KOPT-K1 (cell line): ENCODE measurements around the gene RDH13.
"Not testable (repeated sequence)": the region's sequence is repeated elsewhere in the genome, so short reads cannot be mapped to it uniquely, and the experiment has no call there.

ENCODE experiments used
- H3K27ac ChIP-seq: fragments of 200-600 bp; sonication (generic); 2 replicates; pipeline ENCODE4 v1.5.1; 2016; ENCODE audit warnings: antibody characterized with exemption, mild to moderate bottlenecking, low read depth, low read length; ENCODE audit not compliant: poor library complexity, severe bottlenecking
- H3K36me3 ChIP-seq: fragments of 200-600 bp; sonication (generic); 2 replicates; pipeline ENCODE4 v1.5.1; 2017; ENCODE audit warnings: antibody characterized with exemption, mild to moderate bottlenecking, low read length, moderate library complexity; ENCODE audit not compliant: insufficient read depth
- H3K9me3 ChIP-seq: fragments of 200-600 bp; sonication (generic); 2 replicates; pipeline ENCODE4 v1.5.1; 2017; ENCODE audit warnings: antibody characterized with exemption, low read length, mild to moderate bottlenecking; ENCODE audit not compliant: insufficient read depth, poor library complexity, severe bottlenecking

The RDH13 gene

GRCh38 chr19:55047951-55048350 lies 15.0 kb downstream of the RDH13 start:
- no peak overlapping the region for H3K27ac ChIP-seq
- H3K9me3 ChIP-seq, result no peaks in the 10 kb centered on the region
- H3K36me3 ChIP-seq, result peaks cover 89% of the 10 kb centered on the region

GRCh38 chr19:55046975-55047622 lies 15.8 kb downstream of the RDH13 start:
- Histone ChIP-seq H3K9me3 (no peaks in the 10 kb centered on the region), H3K36me3 (peaks cover 87% of the 10 kb centered on the region), H3K27ac (no peak overlapping the region)

- H3K36me3 ChIP-seq, result peaks cover 71% of the 10 kb centered on the region
- no peak overlapping the region for H3K27ac ChIP-seq
- H3K9me3 ChIP-seq, result no peaks in the 10 kb centered on the region
These were observed 17.9 kb downstream of the RDH13 start for GRCh38 chr19:55044771-55045716.

GRCh38 chr19:55044286-55044685 lies 18.7 kb downstream of the RDH13 start:
- H3K36me3 ChIP-seq, result peaks cover 65% of the 10 kb centered on the region
- H3K27ac ChIP-seq, result no peak overlapping the region
- no peaks in the 10 kb centered on the region for H3K9me3 ChIP-seq

GRCh38 chr19:55042688-55043087 lies 20.3 kb downstream of the RDH13 start:
- H3K9me3 ChIP-seq, result no peaks in the 10 kb centered on the region
- peak overlapping the region; percentile 28 for H3K27ac ChIP-seq
- H3K36me3 ChIP-seq, result peaks cover 49% of the 10 kb centered on the region

GRCh38 chr19:55042344-55042678 lies 20.6 kb downstream of the RDH13 start:
- peaks cover 45% of the 10 kb centered on the region for H3K36me3 ChIP-seq

GRCh38 chr19:55041627-55042343 lies 21.2 kb downstream of the RDH13 start:
- peak overlapping the region; percentile 28 for H3K27ac ChIP-seq
- no peaks in the 10 kb centered on the region for H3K9me3 ChIP-seq
- peaks cover 40% of the 10 kb centered on the region for H3K36me3 ChIP-seq

More at GRCh38 chr19:55042344-55042678, 20.6 kb downstream of the RDH13 start:
- Histone ChIP-seq H3K27ac (peak overlapping the region; percentile 28), H3K9me3 (no peaks in the 10 kb centered on the region)

- peaks cover 35% of the 10 kb centered on the region for H3K36me3 ChIP-seq
- H3K27ac ChIP-seq, result no peak overlapping the region
- H3K9me3 ChIP-seq, result no peaks in the 10 kb centered on the region
These were observed 21.7 kb downstream of the RDH13 start for GRCh38 chr19:55041244-55041626.

- not testable (repeated sequence) for H3K9me3 ChIP-seq, H3K27ac ChIP-seq
- H3K36me3 ChIP-seq, result peaks cover 31% of the 10 kb centered on the region
These were observed 22.3 kb downstream of the RDH13 start for GRCh38 chr19:55040654-55041053.

GRCh38 chr19:55037603-55038002 lies 25.3 kb downstream of the RDH13 start:
- not testable (repeated sequence) for H3K27ac ChIP-seq, H3K36me3 ChIP-seq, H3K9me3 ChIP-seq

- Histone ChIP-seq H3K27ac (no peak overlapping the region), H3K9me3 (no peaks in the 10 kb centered on the region)
These were observed 26.9 kb downstream of the RDH13 start for GRCh38 chr19:55036058-55036457.

GRCh38 chr19:55034751-55035150 lies 28.2 kb downstream of the RDH13 start:
- Histone ChIP-seq H3K36me3 (no peaks in the 10 kb centered on the region), H3K9me3 (no peaks in the 10 kb centered on the region), H3K27ac (no peak overlapping the region)

More at GRCh38 chr19:55036058-55036457, 26.9 kb downstream of the RDH13 start:
- H3K36me3 ChIP-seq, result peaks cover under 1% of the 10 kb centered on the region; the same call in 1 of the 2 replicates

GRCh38 chr19:55032976-55033643 lies 29.8 kb downstream of the RDH13 start:
- H3K27ac ChIP-seq, result not testable (repeated sequence)

GRCh38 chr19:55032170-55032800 lies 30.7 kb downstream of the RDH13 start:
- Histone ChIP-seq H3K27ac (no peak overlapping the region), H3K36me3 (no peaks in the 10 kb centered on the region), H3K9me3 (no peaks in the 10 kb centered on the region)

More at GRCh38 chr19:55032976-55033643, 29.8 kb downstream of the RDH13 start:
- not testable (repeated sequence) for H3K36me3 ChIP-seq, H3K9me3 ChIP-seq
